GM12878 (cell line): ENCODE measurements around the gene BPIFB3. TPM values are rescaled to one million over a fixed set of nuclear protein-coding genes. Genes with fewer than 3 reads are reported as not detected.

Experiments
- ATAC-seq: fragments of 200-7000 bp; cut with Tn5 transposase; 3 replicates; pipeline ENCODE4 v1.9.1; 2020; ENCODE audit warnings: mild to moderate bottlenecking, moderate library complexity
- BruUV-seq: library from RNA; stranded (reverse); fragments of 400-500 nt; replicated peaks from 2 replicates; lab custom pipeline; 2021; lab: Mats Ljungman, UMichigan
- CTCF ChIA-PET: fragments of 300-600 bp; sonication (Branson Sonifier 250); formaldehyde crosslinking; extraction: SDS; loops from one replicate; lab custom pipeline; 2021; ENCODE audit warnings: inconsistent platforms; lab: Yijun Ruan, JAX
- POLR2A ChIA-PET: fragments of 350-600 bp; formaldehyde crosslinking; extraction: SDS; loops from one replicate; lab custom pipeline; 2021; ENCODE audit warnings: inconsistent platforms; lab: Charles Lee
- RAD21 ChIA-PET: fragments of 300-600 bp; sonication (Branson Sonifier 250); formaldehyde crosslinking; loops from one replicate; lab custom pipeline; 2023; ENCODE audit warnings: antibody characterized with exemption; ENCODE audit not compliant: unreplicated experiment; lab: Charles Lee
- SMC1A ChIA-PET: fragments of 300-600 bp; sonication (Branson Sonifier 250); formaldehyde crosslinking; loops from one replicate; lab custom pipeline; 2023; ENCODE audit not compliant: unreplicated experiment, uncharacterized antibody; lab: Charles Lee
- DNase-seq: peaks from one replicate; pipeline ENCODE4 v3.0.0-alpha.2; 2011; ENCODE audit warnings: low read depth, low spot score
- FAIRE-seq: peaks from 3 replicates; lab custom pipeline; 2011; peaks lifted over from hg19 to GRCh38; lab: Jason Lieb, UNC
- H2AFZ ChIP-seq: 2 replicates; pipeline ENCODE4 v1.6.0; 2011; ENCODE audit warnings: low read depth, low read length, control low read depth; ENCODE audit not compliant: control insufficient read depth
- H3K27ac ChIP-seq: 2 replicates; pipeline ENCODE4 v1.5.1; 2011; ENCODE audit warnings: control low read depth; ENCODE audit not compliant: control insufficient read depth, insufficient read depth
- H3K27me3 ChIP-seq, 2 experiments: replicated peaks in 1 of 2; 2 replicates each; pipeline versions ENCODE4 v1.6.0 to v1.6.1; 2011; ENCODE audit warnings: low read length in 1 of 2; ENCODE audit not compliant: control insufficient read depth in 2 of 2, insufficient read depth in 2 of 2
- H3K36me3 ChIP-seq, 2 experiments: 2 replicates each; pipeline ENCODE4 v1.5.1; 2011; ENCODE audit warnings: low read length in 1 of 2; ENCODE audit not compliant: control insufficient read depth in 2 of 2, insufficient read depth in 2 of 2
- H3K4me1 ChIP-seq: 2 replicates; pipeline ENCODE4 v1.6.1; 2011; ENCODE audit warnings: mild to moderate bottlenecking, low read length, moderate library complexity, mixed read lengths; ENCODE audit not compliant: control insufficient read depth, insufficient read depth
- H3K4me2 ChIP-seq: 2 replicates; pipeline ENCODE4 v1.6.0; 2011; ENCODE audit warnings: control low read depth; ENCODE audit not compliant: control insufficient read depth, insufficient read depth
- H3K4me3 ChIP-seq: fragments of 200-600 bp; sonication (generic); 2 replicates; pipeline ENCODE4 v1.5.1; 2016
- H3K79me2 ChIP-seq: 2 replicates; pipeline ENCODE4 v1.6.0; 2011; ENCODE audit warnings: low read length; ENCODE audit not compliant: control insufficient read depth, insufficient read depth
- H3K9ac ChIP-seq: 2 replicates; pipeline ENCODE4 v1.8.0; 2011; ENCODE audit warnings: low read length, control low read depth, mixed read lengths; ENCODE audit not compliant: control insufficient read depth, insufficient read depth
- H3K9me3 ChIP-seq: replicated peaks from 3 replicates; pipeline ENCODE4 v1.5.1; 2011; ENCODE audit warnings: mild to moderate bottlenecking, low read length; ENCODE audit not compliant: control insufficient read depth, insufficient read depth
- H4K20me1 ChIP-seq: 2 replicates; pipeline ENCODE4 v1.6.0; 2011; ENCODE audit not compliant: control insufficient read depth, insufficient read depth
- E2F8 ChIP-seq: fragments of 450-650 bp; IDR thresholded peaks from 2 replicates; pipeline ENCODE4 v1.6.1; 2018; ENCODE audit warnings: mild to moderate bottlenecking, low read depth, moderate library complexity; ENCODE audit not compliant: partially characterized antibody
- ELK1 ChIP-seq: IDR thresholded peaks from 2 replicates; pipeline ENCODE4 v1.6.1; 2012; ENCODE audit warnings: low read depth, low read length, improper control_type of control experiment
- RAD21 ChIP-seq: IDR thresholded peaks from 2 replicates; pipeline ENCODE4 v1.6.1; 2011; ENCODE audit warnings: mild to moderate bottlenecking, low read depth, low read length, moderate library complexity; ENCODE audit not compliant: insufficient read depth
- RBBP5 ChIP-seq: fragments of 200-600 bp; sonication (generic); conservative IDR thresholded peaks from 2 replicates; pipeline ENCODE4 v1.6.1; 2016
- ZNF622 ChIP-seq: fragments of 450-650 bp; IDR thresholded peaks from 2 replicates; pipeline ENCODE4 v1.6.1; 2017; ENCODE audit warnings: mild to moderate bottlenecking, inconsistent platforms
- WGBS: methylation state at CpG from one replicate; pipeline ENCODE4 v1.1.6; 2016; ENCODE audit warnings: low lambda C conversion rate; ENCODE audit not compliant: insufficient replicate concordance, insufficient coverage; ENCODE audit errors: missing lambda C conversion rate; 5-methylcytosine and 5-hydroxymethylcytosine counted together
- in situ Hi-C: fragments of 300-500 bp; cut with MboI; formaldehyde crosslinking; loops from 9 replicates; pipeline ENCODE4 v1.14.3; 2018; ENCODE audit warnings: mixed read lengths
- intact Hi-C: fragments of 100-400 bp; cut with micrococcal nuclease; formaldehyde crosslinking; loops from one replicate; pipeline ENCODE4 v1.14.2; 2022; ENCODE audit not compliant: unreplicated experiment
- polyA plus RNA-seq, 11 experiments: library from polyadenylated mRNA; depleted of rRNA in 4 of 11; unstranded in 6 of 11; stranded (reverse) in 5 of 11; fragments of >200 nt; fragmentation: Nextera tagmentation in 4 of 11; fragmentation: Illumina TruSeq in 1 of 11; extraction: Ambion mirVana in 4 of 11; extraction: Trizol in 1 of 11; gene quantifications; 1 replicate in 1 of 11; 2 replicates in 10 of 11; pipeline versions ENCODE4 v1.2.1 to v1.2.3, GENCODE V29; 2011 to 2016; ENCODE audit warnings: inconsistent platforms in 2 of 11, missing spikeins in 2 of 11, low read depth in 1 of 11
- total RNA-seq, 4 experiments: library from RNA; depleted of rRNA in 3 of 4; stranded (reverse); fragments of >200 nt in 3 of 4; fragmentation: Illumina TruSeq in 1 of 4; extraction: Trizol in 1 of 4; gene quantifications; 2 replicates each; pipeline versions ENCODE4 v1.2.1 to v1.2.3, GENCODE V29; 2013 to 2021
- TF ChIP-seq, protein P1 (sequence below): IDR thresholded peaks from 2 replicates; pipeline ENCODE4 v1.6.1; 2012; ENCODE audit warnings: improper control_type of control experiment, low read depth, low read length; ENCODE audit not compliant: insufficient replicate concordance
- TF ChIP-seq, protein P2 (sequence below): IDR thresholded peaks from 2 replicates; pipeline ENCODE4 v1.6.1; 2011; ENCODE audit warnings: borderline replicate concordance, low read depth, mild to moderate bottlenecking, moderate library complexity, low read length; ENCODE audit not compliant: insufficient read depth, poor library complexity, severe bottlenecking
- TF ChIP-seq, protein P3 (sequence below): fragments of 150-350 bp; IDR thresholded peaks from 2 replicates; pipeline ENCODE4 v1.6.1; 2014; ENCODE audit warnings: mild to moderate bottlenecking, low read depth, low read length

Gene BPIFB3
- total and polyA plus RNA-seq, 10 of the 15 experiments (the other 5 are each of a cell fraction or from before 2014, with no cell fraction given), result not detected

- H3K4me2 ChIP-seq, result no peak overlapping the region
- SMC1A ChIA-PET, result no interaction called here
- no peak overlapping the region for H2AFZ ChIP-seq
- no peaks in the 10 kb centered on the region for H4K20me1 ChIP-seq
- no peak overlapping the region for H3K9ac ChIP-seq
- ATAC-seq (no peak), FAIRE-seq (no peak)
- H3K36me3 ChIP-seq, result no peaks in the 10 kb centered on the region
- 39% methylated on average over 14 of the region's 14 CpGs for WGBS
- no peak overlapping the region for H3K4me3 ChIP-seq
- RAD21 ChIA-PET, result no interaction called here
- H3K27me3 ChIP-seq, result peaks cover 0 to 3% of the 10 kb centered on the region in 2 experiments; a peak in 2 of 4 replicates
- H3K27ac ChIP-seq, result no peak overlapping the region
- no peaks in the 10 kb centered on the region for H3K9me3 ChIP-seq
- no peaks in the 10 kb centered on the region for H3K4me1 ChIP-seq
- in situ Hi-C loops, result no loop called here
- CTCF ChIA-PET, result interaction anchor here (1.4 kb wide), 1 partner anchor 10 kb away, joined by 3 read pairs; no protein-coding TSS in a partner anchor
- no peak for TF ChIP-seq ELK1
- no peak for TF ChIP-seq ZNF622
- TF ChIP-seq, protein P1, sequence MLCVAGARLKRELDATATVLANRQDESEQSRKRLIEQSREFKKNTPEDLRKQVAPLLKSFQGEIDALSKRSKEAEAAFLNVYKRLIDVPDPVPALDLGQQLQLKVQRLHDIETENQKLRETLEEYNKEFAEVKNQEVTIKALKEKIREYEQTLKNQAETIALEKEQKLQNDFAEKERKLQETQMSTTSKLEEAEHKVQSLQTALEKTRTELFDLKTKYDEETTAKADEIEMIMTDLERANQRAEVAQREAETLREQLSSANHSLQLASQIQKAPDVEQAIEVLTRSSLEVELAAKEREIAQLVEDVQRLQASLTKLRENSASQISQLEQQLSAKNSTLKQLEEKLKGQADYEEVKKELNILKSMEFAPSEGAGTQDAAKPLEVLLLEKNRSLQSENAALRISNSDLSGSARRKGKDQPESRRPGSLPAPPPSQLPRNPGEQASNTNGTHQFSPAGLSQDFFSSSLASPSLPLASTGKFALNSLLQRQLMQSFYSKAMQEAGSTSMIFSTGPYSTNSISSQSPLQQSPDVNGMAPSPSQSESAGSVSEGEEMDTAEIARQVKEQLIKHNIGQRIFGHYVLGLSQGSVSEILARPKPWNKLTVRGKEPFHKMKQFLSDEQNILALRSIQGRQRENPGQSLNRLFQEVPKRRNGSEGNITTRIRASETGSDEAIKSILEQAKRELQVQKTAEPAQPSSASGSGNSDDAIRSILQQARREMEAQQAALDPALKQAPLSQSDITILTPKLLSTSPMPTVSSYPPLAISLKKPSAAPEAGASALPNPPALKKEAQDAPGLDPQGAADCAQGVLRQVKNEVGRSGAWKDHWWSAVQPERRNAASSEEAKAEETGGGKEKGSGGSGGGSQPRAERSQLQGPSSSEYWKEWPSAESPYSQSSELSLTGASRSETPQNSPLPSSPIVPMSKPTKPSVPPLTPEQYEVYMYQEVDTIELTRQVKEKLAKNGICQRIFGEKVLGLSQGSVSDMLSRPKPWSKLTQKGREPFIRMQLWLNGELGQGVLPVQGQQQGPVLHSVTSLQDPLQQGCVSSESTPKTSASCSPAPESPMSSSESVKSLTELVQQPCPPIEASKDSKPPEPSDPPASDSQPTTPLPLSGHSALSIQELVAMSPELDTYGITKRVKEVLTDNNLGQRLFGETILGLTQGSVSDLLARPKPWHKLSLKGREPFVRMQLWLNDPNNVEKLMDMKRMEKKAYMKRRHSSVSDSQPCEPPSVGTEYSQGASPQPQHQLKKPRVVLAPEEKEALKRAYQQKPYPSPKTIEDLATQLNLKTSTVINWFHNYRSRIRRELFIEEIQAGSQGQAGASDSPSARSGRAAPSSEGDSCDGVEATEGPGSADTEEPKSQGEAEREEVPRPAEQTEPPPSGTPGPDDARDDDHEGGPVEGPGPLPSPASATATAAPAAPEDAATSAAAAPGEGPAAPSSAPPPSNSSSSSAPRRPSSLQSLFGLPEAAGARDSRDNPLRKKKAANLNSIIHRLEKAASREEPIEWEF, result no peak
- TF ChIP-seq, protein P2, sequence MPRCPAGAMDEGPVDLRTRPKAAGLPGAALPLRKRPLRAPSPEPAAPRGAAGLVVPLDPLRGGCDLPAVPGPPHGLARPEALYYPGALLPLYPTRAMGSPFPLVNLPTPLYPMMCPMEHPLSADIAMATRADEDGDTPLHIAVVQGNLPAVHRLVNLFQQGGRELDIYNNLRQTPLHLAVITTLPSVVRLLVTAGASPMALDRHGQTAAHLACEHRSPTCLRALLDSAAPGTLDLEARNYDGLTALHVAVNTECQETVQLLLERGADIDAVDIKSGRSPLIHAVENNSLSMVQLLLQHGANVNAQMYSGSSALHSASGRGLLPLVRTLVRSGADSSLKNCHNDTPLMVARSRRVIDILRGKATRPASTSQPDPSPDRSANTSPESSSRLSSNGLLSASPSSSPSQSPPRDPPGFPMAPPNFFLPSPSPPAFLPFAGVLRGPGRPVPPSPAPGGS, result no peak
- no peak for TF ChIP-seq RBBP5
- TF ChIP-seq, protein P3, sequence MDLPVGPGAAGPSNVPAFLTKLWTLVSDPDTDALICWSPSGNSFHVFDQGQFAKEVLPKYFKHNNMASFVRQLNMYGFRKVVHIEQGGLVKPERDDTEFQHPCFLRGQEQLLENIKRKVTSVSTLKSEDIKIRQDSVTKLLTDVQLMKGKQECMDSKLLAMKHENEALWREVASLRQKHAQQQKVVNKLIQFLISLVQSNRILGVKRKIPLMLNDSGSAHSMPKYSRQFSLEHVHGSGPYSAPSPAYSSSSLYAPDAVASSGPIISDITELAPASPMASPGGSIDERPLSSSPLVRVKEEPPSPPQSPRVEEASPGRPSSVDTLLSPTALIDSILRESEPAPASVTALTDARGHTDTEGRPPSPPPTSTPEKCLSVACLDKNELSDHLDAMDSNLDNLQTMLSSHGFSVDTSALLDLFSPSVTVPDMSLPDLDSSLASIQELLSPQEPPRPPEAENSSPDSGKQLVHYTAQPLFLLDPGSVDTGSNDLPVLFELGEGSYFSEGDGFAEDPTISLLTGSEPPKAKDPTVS, result no peak
- TF ChIP-seq E2F8, result no peak
- TF ChIP-seq RAD21, result no peak
- TF ChIP-seq, all 136 proteins: peak for 0
- no peak for DNase-seq
- intact Hi-C loops, result no loop called here
- BruUV-seq, result no TSS peak
- POLR2A ChIA-PET, result no interaction called here
- no peaks in the 10 kb centered on the region for H3K79me2 ChIP-seq
These were observed 32.5 kb downstream of the BPIFB3 start for GRCh38 chr20:33086052-33086722.
